BLaER1 treated with 17β-estradiol and CSF1 and Interleukin-3, amounts not matched to agents 10 nM and 100 nM (cell line): ENCODE results near the gene RCAN2.

Experiments
- H3K27ac ChIP-seq, 11 experiments: shearing (Covaris generic); formaldehyde crosslinking; 2 replicates each; pipeline ENCODE4 v1.8.1; 2022
- H3K27me3 ChIP-seq, 11 experiments: shearing (Covaris generic); formaldehyde crosslinking; 2 replicates each; pipeline ENCODE4 v1.8.1; 2022
- H3K36me3 ChIP-seq, 11 experiments: shearing (Covaris generic); formaldehyde crosslinking; 2 replicates each; pipeline ENCODE4 v1.8.1; 2022
- H3K4me1 ChIP-seq, 10 experiments: shearing (Covaris generic); formaldehyde crosslinking; 2 replicates each; pipeline ENCODE4 v1.8.1; 2022
- H3K4me2 ChIP-seq, 11 experiments: shearing (Covaris generic); formaldehyde crosslinking; 2 replicates each; pipeline ENCODE4 v1.8.1; 2022
- H3K4me3 ChIP-seq, 10 experiments: shearing (Covaris generic); formaldehyde crosslinking; 2 replicates each; pipeline ENCODE4 v1.8.1; 2022
- H3K9ac ChIP-seq, 11 experiments: shearing (Covaris generic); formaldehyde crosslinking; 2 replicates each; pipeline ENCODE4 v1.8.1; 2022
- H3K9me3 ChIP-seq, 11 experiments: shearing (Covaris generic); formaldehyde crosslinking; replicated peaks in 1 of 11; 2 replicates each; pipeline ENCODE4 v1.8.1; 2022
- H4K20me1 ChIP-seq, 11 experiments: shearing (Covaris generic); formaldehyde crosslinking; 2 replicates each; pipeline ENCODE4 v1.8.1; 2022
- Cebpa-rat ChIP-seq, 11 experiments: shearing (Covaris generic); IDR thresholded peaks; 2 replicates each; pipeline ENCODE4 v1.8.1; 2022

The RCAN2 gene

GRCh38 chr6:46186583-46186982 is 304.7 kb downstream of the RCAN2 start:
- H3K27me3 ChIP-seq: no peaks in the 10 kb centered on the region
- H3K27ac ChIP-seq: no peak overlapping the region
- no peak overlapping the region for H3K9ac ChIP-seq
- no peaks in the 10 kb centered on the region for H4K20me1 ChIP-seq
- no peak for TF ChIP-seq Cebpa-rat (IDR thresholded peaks at IDR 0.05)
- no peaks in the 10 kb centered on the region for H3K36me3 ChIP-seq
- no peaks in the 10 kb centered on the region for H3K9me3 ChIP-seq
- no peaks in the 10 kb centered on the region for H3K4me1 ChIP-seq
- H3K4me3 ChIP-seq: no peak overlapping the region
- H3K4me2 ChIP-seq: no peak overlapping the region

- Histone ChIP-seq H3K36me3 (no peaks in the 10 kb centered on the region), H3K9me3 (no peaks in the 10 kb centered on the region), H3K4me2 (no peak overlapping the region), H3K4me3 (no peak overlapping the region), H3K27me3 (no peaks in the 10 kb centered on the region), H3K27ac (no peak overlapping the region), H4K20me1 (no peaks in the 10 kb centered on the region), H3K9ac (no peak overlapping the region), H3K4me1 (no peaks in the 10 kb centered on the region)
- no peak for TF ChIP-seq Cebpa-rat (IDR thresholded peaks at IDR 0.05)
Measured at GRCh38 chr6:46184114-46184513, 307.1 kb downstream of the RCAN2 start.

- Histone ChIP-seq H4K20me1 (no peaks in the 10 kb centered on the region), H3K4me1 (no peaks in the 10 kb centered on the region), H3K9ac (no peak overlapping the region), H3K4me2 (no peak overlapping the region), H3K27me3 (no peaks in the 10 kb centered on the region), H3K9me3 (no peaks in the 10 kb centered on the region; a peak in 1 of 22 replicates), H3K4me3 (no peak overlapping the region), H3K36me3 (no peaks in the 10 kb centered on the region), H3K27ac (no peak overlapping the region)
- TF ChIP-seq Cebpa-rat (IDR thresholded peaks at IDR 0.05): no peak
Measured at GRCh38 chr6:46175976-46176375, 315.3 kb downstream of the RCAN2 start.

- TF ChIP-seq Cebpa-rat (IDR thresholded peaks at IDR 0.05): no peak
- Histone ChIP-seq H3K9me3 (peaks cover 0 to 4% (median 0%) of the 10 kb centered on the region in 11 experiments; a peak in 2 of 22 replicates), H3K9ac (no peak overlapping the region), H3K27ac (no peak overlapping the region), H3K4me1 (no peaks in the 10 kb centered on the region), H3K36me3 (no peaks in the 10 kb centered on the region), H3K4me2 (no peak overlapping the region), H4K20me1 (no peaks in the 10 kb centered on the region), H3K27me3 (no peaks in the 10 kb centered on the region), H3K4me3 (no peak overlapping the region)
Measured at GRCh38 chr6:46175446-46175845, 315.8 kb downstream of the RCAN2 start.

- no peak overlapping the region for H3K4me3 ChIP-seq
- no peak overlapping the region for H3K9ac ChIP-seq
- no peak overlapping the region for H3K4me2 ChIP-seq
- H3K27ac ChIP-seq: no peak overlapping the region
- H4K20me1 ChIP-seq: no peaks in the 10 kb centered on the region
- no peaks in the 10 kb centered on the region for H3K4me1 ChIP-seq
- no peaks in the 10 kb centered on the region for H3K27me3 ChIP-seq
- TF ChIP-seq Cebpa-rat (IDR thresholded peaks at IDR 0.05): no peak
- H3K36me3 ChIP-seq: no peaks in the 10 kb centered on the region
- H3K9me3 ChIP-seq: peaks cover 0 to 7% (median 0%) of the 10 kb centered on the region in 11 experiments; a peak in 2 of 22 replicates
Measured at GRCh38 chr6:46174904-46175303, 316.3 kb downstream of the RCAN2 start.

- Histone ChIP-seq H3K27ac (no peak overlapping the region), H3K9ac (no peak overlapping the region), H3K36me3 (no peaks in the 10 kb centered on the region), H3K4me2 (no peak overlapping the region), H3K4me1 (no peaks in the 10 kb centered on the region), H4K20me1 (no peaks in the 10 kb centered on the region), H3K4me3 (no peak overlapping the region), H3K27me3 (no peaks in the 10 kb centered on the region), H3K9me3 (peaks cover 0 to 7% (median 0%) of the 10 kb centered on the region in 11 experiments; a peak in 2 of 22 replicates)
- TF ChIP-seq Cebpa-rat (IDR thresholded peaks at IDR 0.05): no peak
Measured at GRCh38 chr6:46172176-46172575, 319.1 kb downstream of the RCAN2 start.
